ENCODE measurements around the gene PPP1R2B. TPM values are rescaled to one million over a fixed set of nuclear protein-coding genes. Genes with fewer than 3 reads are reported as not detected.
"Not testable (repeated sequence)": the region's sequence is repeated elsewhere in the genome, so short reads cannot be mapped to it uniquely, and the experiment has no call there.

Gene PPP1R2B
- total RNA-seq, 1 donor, result 0.52 TPM

DNA sequence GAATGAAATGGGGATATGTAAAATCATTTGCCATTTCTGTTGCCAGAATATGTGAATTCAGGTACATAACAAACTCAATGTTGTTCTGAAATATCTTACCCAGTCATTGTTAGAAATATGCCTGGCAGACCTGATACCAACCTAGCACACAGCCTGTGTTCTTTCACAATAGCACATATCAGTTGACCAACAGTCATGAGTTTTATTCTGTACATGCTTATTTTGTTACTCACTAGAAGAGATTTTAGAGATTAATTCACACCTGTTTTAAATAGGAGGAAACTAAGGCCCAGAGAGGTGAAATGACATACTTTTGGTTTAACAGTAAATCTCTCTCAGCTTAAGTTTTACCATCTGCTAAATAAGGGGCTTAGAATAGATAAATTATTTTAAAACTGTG lies 8.4 kb upstream of the PPP1R2B start:
- H3K4me3 ChIP-seq (ENCODE audit: low read length), result no peak overlapping the region
- H3K4me1 ChIP-seq (ENCODE audit: insufficient read depth, low read length), result no peaks in the 10 kb centered on the region
- H3K27me3 ChIP-seq (ENCODE audit: insufficient read depth, low read length), result peaks cover 3% of the 10 kb centered on the region
- no peaks in the 10 kb centered on the region for H3K9me3 ChIP-seq (ENCODE audit: low read depth, low read length)

DNA sequence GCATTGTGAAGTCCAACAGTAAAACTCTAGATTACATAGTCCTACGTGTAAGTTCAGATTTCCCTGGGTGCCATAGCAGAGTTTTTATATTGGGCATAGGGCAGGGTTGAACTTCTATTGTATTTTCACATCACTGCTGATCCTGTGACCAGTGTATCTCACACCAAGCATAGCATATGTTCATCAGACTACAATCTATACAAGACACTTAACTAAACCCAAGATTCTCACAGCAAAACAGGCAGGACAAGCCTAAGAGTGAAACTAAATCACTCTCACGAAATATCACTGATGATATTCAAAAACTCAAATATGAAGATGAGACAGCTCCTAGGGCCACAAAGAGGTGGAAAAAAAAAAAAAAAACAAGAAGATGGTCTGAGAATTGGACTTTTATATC lies 3.2 kb upstream of the PPP1R2B start:
- no peaks in the 10 kb centered on the region for H3K4me1 ChIP-seq (ENCODE audit: insufficient read depth, low read length)
- H3K27me3 ChIP-seq (ENCODE audit: insufficient read depth, low read length), result peaks cover 13% of the 10 kb centered on the region
- no peaks in the 10 kb centered on the region for H3K9me3 ChIP-seq (ENCODE audit: low read depth, low read length)
- H3K4me3 ChIP-seq (ENCODE audit: low read length), result no peak overlapping the region

- not testable (repeated sequence) for H3K4me1 ChIP-seq (ENCODE audit: insufficient read depth, low read length); H3K9me3 ChIP-seq (ENCODE audit: low read depth, low read length); H3K4me3 ChIP-seq (ENCODE audit: low read length)
- peaks cover 13% of the 10 kb centered on the region for H3K27me3 ChIP-seq (ENCODE audit: insufficient read depth, low read length)
These were observed 1.6 kb upstream of the PPP1R2B start for GRCh38 chr5:156848447-156848846.

DNA sequence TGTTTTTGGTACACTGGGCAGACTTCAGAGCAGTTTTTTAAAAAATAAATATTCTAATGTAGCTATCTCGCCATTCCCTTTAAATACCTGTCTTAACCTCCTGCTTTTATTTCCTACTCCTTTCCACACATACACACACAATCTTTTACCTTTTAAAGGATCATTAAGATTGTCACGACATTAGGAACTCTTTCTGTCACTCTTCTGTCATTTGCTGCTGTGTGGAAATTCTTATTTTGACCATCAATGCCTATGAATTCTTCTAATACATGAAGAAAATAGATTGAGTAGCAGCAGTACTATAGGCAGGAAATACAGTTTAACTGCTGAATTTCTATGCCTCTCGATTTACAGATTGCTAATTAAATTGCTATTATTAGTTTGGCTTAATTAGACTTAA lies 1.8 kb downstream of the PPP1R2B start:
- peaks cover 11% of the 10 kb centered on the region for H3K9me3 ChIP-seq (ENCODE audit: low read depth, low read length)
- H3K27me3 ChIP-seq (ENCODE audit: insufficient read depth, low read length), result peaks cover 13% of the 10 kb centered on the region
- H3K4me3 ChIP-seq (ENCODE audit: low read length), result no peak overlapping the region
- no peaks in the 10 kb centered on the region for H3K4me1 ChIP-seq (ENCODE audit: insufficient read depth, low read length)

DNA sequence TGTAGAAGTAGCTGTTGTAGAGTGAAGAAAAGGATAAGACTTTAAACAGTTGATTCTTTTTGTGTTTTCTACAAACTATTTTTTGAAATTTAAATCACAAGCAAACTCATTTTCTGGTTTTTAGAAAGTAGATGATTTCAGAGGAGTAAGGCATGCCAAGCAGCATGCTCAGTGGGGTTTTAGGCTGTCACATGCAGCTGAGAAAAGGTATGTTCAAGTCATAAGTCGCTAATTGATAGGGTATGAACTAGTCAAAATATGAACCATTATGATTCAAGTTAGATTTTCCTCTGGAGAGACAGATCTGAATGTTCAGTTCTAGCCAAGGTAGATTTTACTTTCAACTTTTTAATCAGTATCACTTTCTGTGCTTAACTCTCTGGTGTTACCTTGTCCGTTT lies 3.0 kb downstream of the PPP1R2B start:
- H3K4me3 ChIP-seq (ENCODE audit: low read length); H3K4me1 ChIP-seq (ENCODE audit: insufficient read depth, low read length): not testable (repeated sequence)
- Histone ChIP-seq H3K9me3 (ENCODE audit: low read depth, low read length) (peaks cover 11% of the 10 kb centered on the region), H3K27me3 (ENCODE audit: insufficient read depth, low read length) (peaks cover 14% of the 10 kb centered on the region)

- Histone ChIP-seq H3K4me3 (ENCODE audit: low read length) (no peak overlapping the region), H3K9me3 (ENCODE audit: low read depth, low read length) (no peaks in the 10 kb centered on the region), H3K4me1 (ENCODE audit: insufficient read depth, low read length) (no peaks in the 10 kb centered on the region), H3K27me3 (ENCODE audit: insufficient read depth, low read length) (no peaks in the 10 kb centered on the region)
These were observed 15.3 kb downstream of the PPP1R2B start for GRCh38 chr5:156865427-156865826.

DNA sequence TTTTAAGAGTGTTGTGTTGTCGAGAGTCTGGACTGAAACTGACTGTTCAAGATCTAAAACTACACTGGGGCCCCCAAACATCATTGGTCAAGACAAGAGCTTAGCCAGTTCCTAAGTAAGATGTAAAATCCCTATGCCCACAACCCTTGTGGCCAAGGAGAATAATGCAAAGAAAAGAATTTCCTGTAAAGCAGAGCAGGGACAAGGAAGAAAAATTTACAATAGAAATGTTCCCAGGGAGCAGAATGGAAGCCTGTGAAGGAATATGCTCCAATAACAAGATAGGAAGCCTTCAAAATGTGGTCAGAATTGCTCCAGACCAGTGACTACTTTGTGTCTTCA lies 20.4 kb downstream of the PPP1R2B start:
- Histone ChIP-seq H3K4me1 (ENCODE audit: insufficient read depth, low read length) (no peaks in the 10 kb centered on the region), H3K9me3 (ENCODE audit: low read depth, low read length) (peaks cover 7% of the 10 kb centered on the region), H3K27me3 (ENCODE audit: insufficient read depth, low read length) (no peaks in the 10 kb centered on the region), H3K4me3 (ENCODE audit: low read length) (no peak overlapping the region)

DNA sequence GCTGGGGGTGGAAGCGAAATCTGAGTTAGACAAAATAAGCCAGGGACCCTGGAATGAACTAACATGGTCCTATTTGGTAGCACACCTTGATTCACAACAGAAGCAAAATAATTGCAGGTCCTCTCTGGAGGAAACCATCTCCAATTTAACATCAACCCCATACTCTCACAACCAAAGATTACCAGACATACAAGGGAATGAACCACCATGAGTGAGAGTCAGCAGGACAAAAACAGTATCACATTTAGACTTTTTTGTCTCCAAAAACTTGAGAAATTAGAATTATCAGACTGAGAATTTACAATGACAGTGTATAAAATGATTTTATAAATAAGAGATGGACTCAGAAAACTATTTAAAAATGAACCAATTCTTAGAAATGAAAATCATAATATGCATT lies 21.1 kb downstream of the PPP1R2B start:
- no peaks in the 10 kb centered on the region for H3K4me1 ChIP-seq (ENCODE audit: insufficient read depth, low read length)
- H3K27me3 ChIP-seq (ENCODE audit: insufficient read depth, low read length), result no peaks in the 10 kb centered on the region
- H3K4me3 ChIP-seq (ENCODE audit: low read length), result no peak overlapping the region
- H3K9me3 ChIP-seq (ENCODE audit: low read depth, low read length), result peaks cover 7% of the 10 kb centered on the region

- Histone ChIP-seq H3K27me3 (ENCODE audit: insufficient read depth, low read length) (no peaks in the 10 kb centered on the region), H3K9me3 (ENCODE audit: low read depth, low read length) (no peaks in the 10 kb centered on the region), H3K4me1 (ENCODE audit: insufficient read depth, low read length) (no peaks in the 10 kb centered on the region), H3K4me3 (ENCODE audit: low read length) (no peak overlapping the region)
These were observed 29.7 kb downstream of the PPP1R2B start for GRCh38 chr5:156879665-156880285.

- no peaks in the 10 kb centered on the region for H3K4me1 ChIP-seq (ENCODE audit: insufficient read depth, low read length)
- H3K9me3 ChIP-seq (ENCODE audit: low read depth, low read length), result no peaks in the 10 kb centered on the region
- no peaks in the 10 kb centered on the region for H3K27me3 ChIP-seq (ENCODE audit: insufficient read depth, low read length)
- H3K4me3 ChIP-seq (ENCODE audit: low read length), result no peak overlapping the region
These were observed 33.3 kb downstream of the PPP1R2B start for GRCh38 chr5:156883316-156883875.

- no peak overlapping the region for H3K4me3 ChIP-seq (ENCODE audit: low read length)
- no peaks in the 10 kb centered on the region for H3K9me3 ChIP-seq (ENCODE audit: low read depth, low read length)
- H3K27me3 ChIP-seq (ENCODE audit: insufficient read depth, low read length), result no peaks in the 10 kb centered on the region
- H3K4me1 ChIP-seq (ENCODE audit: insufficient read depth, low read length), result no peaks in the 10 kb centered on the region
These were observed 38.4 kb downstream of the PPP1R2B start for GRCh38 chr5:156888520-156888919.

DNA sequence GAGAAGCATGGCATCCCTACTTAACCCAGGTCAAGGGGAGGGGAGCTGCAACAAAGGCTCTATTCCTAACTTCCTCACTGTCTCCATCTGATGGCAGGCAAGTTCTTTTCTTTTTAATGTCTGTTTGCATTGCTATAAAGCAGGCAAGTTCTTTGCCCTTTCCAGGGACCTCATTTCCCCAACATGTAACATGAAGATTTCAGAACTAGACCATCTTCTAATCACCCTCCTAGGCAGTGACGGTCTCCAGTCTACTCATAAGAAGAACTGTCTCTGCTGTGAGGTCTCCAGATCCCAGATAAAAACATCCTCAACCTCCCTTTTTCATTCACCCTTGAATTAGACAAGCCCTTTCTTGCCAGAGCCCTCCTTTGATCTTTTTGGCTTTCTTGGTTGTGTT lies 42.1 kb downstream of the PPP1R2B start:
- H3K27me3 ChIP-seq (ENCODE audit: insufficient read depth, low read length), result no peaks in the 10 kb centered on the region
- H3K4me1 ChIP-seq (ENCODE audit: insufficient read depth, low read length), result no peaks in the 10 kb centered on the region
- H3K4me3 ChIP-seq (ENCODE audit: low read length), result no peak overlapping the region
- no peaks in the 10 kb centered on the region for H3K9me3 ChIP-seq (ENCODE audit: low read depth, low read length)

GRCh38 chr5:156892864-156893263 lies 42.8 kb downstream of the PPP1R2B start:
- no peak overlapping the region for H3K4me3 ChIP-seq (ENCODE audit: low read length)
- H3K9me3 ChIP-seq (ENCODE audit: low read depth, low read length), result no peaks in the 10 kb centered on the region
- H3K4me1 ChIP-seq (ENCODE audit: insufficient read depth, low read length), result no peaks in the 10 kb centered on the region

GRCh38 chr5:156893517-156893916 lies 43.4 kb downstream of the PPP1R2B start:
- Histone ChIP-seq H3K4me1 (ENCODE audit: insufficient read depth, low read length) (no peaks in the 10 kb centered on the region), H3K4me3 (ENCODE audit: low read length) (no peak overlapping the region), H3K9me3 (ENCODE audit: low read depth, low read length) (no peaks in the 10 kb centered on the region), H3K27me3 (ENCODE audit: insufficient read depth, low read length) (no peaks in the 10 kb centered on the region)

More at GRCh38 chr5:156892864-156893263, 42.8 kb downstream of the PPP1R2B start:
- no peaks in the 10 kb centered on the region for H3K27me3 ChIP-seq (ENCODE audit: insufficient read depth, low read length)

DNA sequence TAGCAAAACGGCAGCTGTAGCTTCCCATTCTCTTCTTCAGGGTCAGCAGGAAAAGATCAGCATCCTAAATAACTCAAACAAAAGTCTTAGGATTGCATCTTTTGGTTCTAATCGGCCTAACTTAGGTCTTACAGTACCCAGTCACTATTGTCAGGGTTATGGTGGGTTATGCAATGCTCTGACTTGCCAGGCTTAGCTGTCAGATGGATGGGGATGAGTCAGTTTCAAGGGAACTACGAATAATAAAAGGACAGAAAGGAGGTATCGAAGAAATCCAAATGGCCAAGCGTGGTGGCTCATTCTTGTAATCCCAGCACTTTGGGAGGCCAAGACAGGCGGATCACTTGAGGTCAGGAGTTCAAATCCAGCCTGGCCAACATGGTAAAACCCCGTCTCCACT lies 46.5 kb downstream of the PPP1R2B start:
- Histone ChIP-seq H3K27me3 (ENCODE audit: insufficient read depth, low read length) (no peaks in the 10 kb centered on the region), H3K4me3 (ENCODE audit: low read length) (no peak overlapping the region), H3K9me3 (ENCODE audit: low read depth, low read length) (no peaks in the 10 kb centered on the region), H3K4me1 (ENCODE audit: insufficient read depth, low read length) (no peaks in the 10 kb centered on the region)

All from mononuclear cell (primary cell).